HG02973 (cell line): ENCODE results near the gene EEF2K.
A peak's percentile ranks its signal among the peaks of the same experiment; 100 is the strongest.
"Not testable (repeated sequence)": the region's sequence is repeated elsewhere in the genome, so short reads cannot be mapped to it uniquely, and the experiment has no call there.

Source experiments
- ATAC-seq: cut with Tn5 transposase; IDR thresholded peaks from one replicate; pipeline ENCODE4 v1.9.1; 2021; ENCODE audit warnings: moderate library complexity; ENCODE audit not compliant: unreplicated experiment

Gene EEF2K

DNA sequence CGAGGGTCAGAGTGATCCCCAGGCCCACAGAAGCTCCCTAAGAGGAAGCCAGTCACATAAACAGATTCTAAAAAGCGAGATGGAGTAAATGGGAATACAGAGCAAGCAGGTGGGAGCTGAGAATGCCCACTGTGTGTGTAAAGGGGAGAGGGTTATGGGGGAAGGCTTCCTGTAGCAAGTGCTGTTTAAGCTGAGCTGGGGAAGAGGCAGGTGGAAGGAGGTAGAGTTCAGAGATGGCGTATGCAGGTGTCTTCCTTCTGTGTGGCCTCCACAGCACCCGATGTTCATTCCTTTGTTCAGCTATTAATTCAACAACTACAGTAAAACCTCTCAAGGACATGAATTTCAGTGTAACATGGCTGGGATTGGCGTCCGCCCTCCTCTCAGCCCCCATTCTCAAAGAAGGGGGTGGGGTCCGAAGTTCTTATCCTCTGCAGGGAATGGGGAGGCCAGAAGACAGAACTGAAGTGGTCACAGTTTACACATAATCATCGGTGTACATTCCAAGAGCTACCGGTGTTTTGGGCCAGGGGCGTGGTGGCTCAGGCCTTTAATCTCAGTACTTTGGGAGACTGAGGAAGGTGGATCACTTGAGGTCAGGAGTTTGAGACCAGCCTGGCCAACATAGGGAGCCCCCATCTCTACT lies 1.8 kb downstream of the EEF2K start:
- ATAC-seq = no peak

- ATAC-seq = no peak
Measured at GRCh38 chr16:22210285-22210684, 4.2 kb downstream of the EEF2K start.

DNA sequence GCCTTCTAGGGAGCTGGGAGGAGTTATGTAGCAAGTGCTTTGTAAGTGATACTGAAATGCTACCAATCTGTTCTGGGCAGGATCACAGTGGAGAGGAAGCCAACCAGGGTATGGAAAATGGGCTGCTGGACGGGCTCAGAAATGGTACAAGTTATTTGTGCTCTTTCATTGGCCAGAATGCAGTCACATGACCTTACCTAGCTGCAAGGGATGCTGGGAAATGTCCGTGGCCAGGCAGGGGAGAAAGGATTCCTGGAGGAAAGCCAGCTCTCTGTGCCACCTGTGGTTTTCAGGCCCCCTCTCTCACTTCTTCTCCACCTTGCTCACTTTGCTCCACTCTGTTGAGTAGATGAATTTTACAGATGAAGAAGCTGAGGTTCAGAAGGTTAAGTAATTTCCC lies 4.8 kb downstream of the EEF2K start:
- ATAC-seq = no peak

- no peak for ATAC-seq
Measured at GRCh38 chr16:22213236-22213635, 7.2 kb downstream of the EEF2K start.

- ATAC-seq = no peak
Measured at GRCh38 chr16:22213801-22214200, 7.7 kb downstream of the EEF2K start.

GRCh38 chr16:22214402-22214801 lies 8.3 kb downstream of the EEF2K start:
- ATAC-seq = no peak

DNA sequence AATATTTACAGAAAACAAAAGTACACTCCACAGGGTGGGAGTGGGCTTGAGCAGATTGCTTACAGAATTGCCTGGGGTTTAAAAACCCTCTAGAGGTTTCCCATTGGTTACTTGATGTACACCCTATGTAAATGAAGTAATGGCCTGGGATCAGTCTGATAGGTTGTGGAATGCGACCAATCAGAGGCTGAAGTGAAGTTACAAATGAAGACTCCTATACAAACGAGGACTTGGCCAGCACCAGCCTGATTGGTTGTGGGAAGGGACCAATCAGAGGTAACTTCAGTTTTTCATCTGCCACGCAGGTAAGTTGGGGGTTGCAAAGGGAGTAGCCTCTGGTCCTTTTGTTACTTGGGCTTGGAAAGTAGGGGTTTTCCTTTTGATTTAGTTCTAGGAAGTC lies 8.8 kb downstream of the EEF2K start:
- no peak for ATAC-seq

- ATAC-seq = no peak
Measured at GRCh38 chr16:22216191-22216831, 10.2 kb downstream of the EEF2K start.

- ATAC-seq = not testable (repeated sequence)
Measured at GRCh38 chr16:22216832-22217225, 10.8 kb downstream of the EEF2K start.

- ATAC-seq = peak; percentile 86
Measured at GRCh38 chr16:22217890-22218730, 12.0 kb downstream of the EEF2K start.

DNA sequence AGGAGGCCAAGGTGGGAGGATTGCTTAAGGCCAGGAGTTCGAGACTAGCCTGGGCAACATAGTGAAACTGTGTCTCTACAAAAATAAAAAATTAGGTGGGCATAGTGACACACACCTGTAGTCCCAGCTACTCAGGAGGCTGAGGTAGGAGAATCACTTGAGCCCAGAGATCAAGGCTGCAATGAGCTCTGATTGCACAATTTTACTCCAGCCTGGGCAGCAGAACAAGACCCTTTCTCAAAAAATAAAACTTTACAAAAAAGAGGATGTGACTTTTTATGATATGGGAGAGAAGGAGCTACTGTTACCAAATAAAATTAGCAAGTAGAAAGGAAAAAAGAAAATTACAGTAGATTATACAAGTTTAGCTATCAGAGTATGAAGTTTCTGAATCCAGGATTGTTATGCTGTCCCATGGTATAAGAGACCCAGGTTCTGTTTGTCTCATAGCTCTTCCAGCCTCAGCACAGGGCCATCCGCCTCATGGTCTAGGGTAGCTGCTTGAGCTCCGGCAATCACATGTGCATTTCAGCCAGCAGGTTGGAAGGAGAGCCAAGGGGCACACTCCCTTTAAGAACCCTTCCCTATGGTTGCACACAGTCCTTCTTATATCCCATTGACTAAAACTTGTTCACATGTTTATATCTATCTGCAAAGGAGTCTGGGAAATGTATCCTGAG lies 13.5 kb downstream of the EEF2K start:
- no peak for ATAC-seq

- ATAC-seq = no peak
Measured at GRCh38 chr16:22220069-22220440, 14.0 kb downstream of the EEF2K start.

GRCh38 chr16:22220714-22221113 lies 14.6 kb downstream of the EEF2K start:
- no peak for ATAC-seq

GRCh38 chr16:22222006-22222405 lies 15.9 kb downstream of the EEF2K start:
- no peak for ATAC-seq

DNA sequence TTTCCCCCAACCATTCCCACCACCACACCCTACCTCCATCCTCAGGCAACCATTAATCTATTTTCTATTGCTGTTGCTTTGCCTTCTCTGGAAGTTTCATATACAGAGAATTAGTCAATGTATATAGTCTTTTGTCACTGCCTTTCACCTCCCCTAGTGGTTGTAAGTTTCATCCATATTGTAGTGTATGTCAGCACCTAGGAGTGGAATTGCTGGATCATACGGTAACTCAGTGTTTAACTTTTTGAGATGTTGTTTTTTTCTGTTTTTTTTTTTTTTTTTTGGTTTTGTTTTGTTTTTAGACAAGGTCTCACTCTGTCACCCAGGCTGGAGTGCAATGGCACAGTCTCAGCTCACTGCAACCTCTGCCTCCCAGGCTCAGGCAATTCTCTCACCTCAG lies 16.9 kb downstream of the EEF2K start:
- ATAC-seq = no peak

GRCh38 chr16:22225060-22225459 lies 19.0 kb downstream of the EEF2K start:
- ATAC-seq = no peak

DNA sequence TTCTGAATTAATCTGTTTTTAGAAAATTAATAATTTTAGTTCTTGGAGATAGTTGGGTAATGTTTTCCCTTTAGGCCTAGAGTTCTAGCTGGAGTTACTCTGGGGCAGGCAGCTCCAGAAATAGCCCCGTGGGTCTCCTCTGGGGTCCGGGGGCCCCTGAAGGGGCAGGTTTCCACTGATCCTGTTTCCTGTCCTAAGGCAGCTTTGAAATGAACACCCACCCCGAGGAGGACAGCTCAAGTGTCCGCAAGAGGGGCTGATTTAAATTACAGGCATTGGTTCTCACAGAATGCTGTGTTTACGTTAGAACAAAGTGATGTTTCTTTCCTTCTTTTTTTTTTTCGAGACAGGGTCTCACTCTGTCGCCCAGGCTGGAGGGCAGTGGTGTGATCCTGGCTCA lies 23.8 kb downstream of the EEF2K start:
- no peak for ATAC-seq

DNA sequence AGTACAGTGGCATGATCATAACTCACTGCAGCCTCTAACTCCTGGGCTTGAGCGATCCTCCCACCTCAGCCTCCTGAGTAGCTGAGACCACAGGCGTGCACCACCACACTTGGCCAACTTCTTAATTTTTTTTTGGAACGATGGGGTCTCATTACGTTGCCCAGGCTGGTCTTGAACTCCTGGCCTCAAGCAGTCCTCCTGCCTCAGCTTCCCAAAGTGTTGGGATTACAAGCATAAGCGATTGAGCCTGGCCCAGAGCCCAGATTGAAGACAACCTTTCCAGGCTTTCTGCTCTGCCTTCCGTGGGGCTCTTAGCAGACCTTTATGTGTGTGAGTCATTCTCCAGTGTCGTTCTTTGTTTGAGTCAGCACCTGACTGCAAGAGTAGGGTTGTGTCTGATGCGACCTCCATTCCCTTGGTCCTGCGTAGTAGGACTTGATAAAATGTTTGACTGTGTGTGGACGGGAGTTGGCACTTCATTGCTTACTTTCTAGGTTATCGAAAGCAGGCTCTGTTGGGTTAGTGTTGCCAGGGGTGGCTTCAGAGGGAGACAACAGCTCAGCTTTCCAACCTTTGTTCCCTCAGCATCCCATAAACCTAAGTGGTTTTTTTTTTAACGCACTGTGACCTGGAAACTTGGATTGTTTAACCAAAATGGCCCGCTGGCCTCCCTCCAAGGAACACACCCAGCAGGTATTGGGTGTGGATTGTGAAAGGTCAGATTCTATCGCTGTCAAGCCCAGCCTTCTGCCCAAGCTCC lies 26.4 kb downstream of the EEF2K start:
- ATAC-seq = no peak

DNA sequence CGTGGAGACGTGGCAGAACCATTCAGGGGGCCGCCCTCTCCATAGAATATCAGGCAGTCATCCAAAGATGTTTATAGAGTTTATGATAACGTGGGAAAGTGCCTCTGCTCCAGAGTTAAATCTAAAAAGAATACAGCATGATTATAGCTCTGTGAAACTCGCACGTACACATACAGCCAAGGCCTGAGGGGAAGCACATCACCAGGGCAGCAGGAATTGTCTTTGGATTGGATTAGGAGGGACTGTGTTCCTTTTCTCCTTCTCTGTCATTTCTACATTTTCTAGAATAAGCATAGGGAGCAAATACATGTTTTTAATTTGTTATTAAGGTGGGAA lies 26.9 kb downstream of the EEF2K start:
- ATAC-seq = no peak

- ATAC-seq = no peak
Measured at GRCh38 chr16:22235839-22236745, 30.0 kb downstream of the EEF2K start.
